NCI-H69 (cell line): Measurements from ENCODE around the gene SCYGR8.
"Not testable (repeated sequence)": the region's sequence is repeated elsewhere in the genome, so short reads cannot be mapped to it uniquely, and the experiment has no call there.

ENCODE experiments used
- DNase-seq: peaks from one replicate; lab custom pipeline; 2025; lab: John Stamatoyannopoulos, UW

The SCYGR8 gene, protein sequence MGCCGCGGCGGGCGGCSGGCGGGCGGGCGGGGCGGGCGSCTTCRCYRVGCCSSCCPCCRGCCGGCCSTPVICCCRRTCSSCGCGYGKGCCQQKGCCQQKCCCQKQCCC

DNA sequence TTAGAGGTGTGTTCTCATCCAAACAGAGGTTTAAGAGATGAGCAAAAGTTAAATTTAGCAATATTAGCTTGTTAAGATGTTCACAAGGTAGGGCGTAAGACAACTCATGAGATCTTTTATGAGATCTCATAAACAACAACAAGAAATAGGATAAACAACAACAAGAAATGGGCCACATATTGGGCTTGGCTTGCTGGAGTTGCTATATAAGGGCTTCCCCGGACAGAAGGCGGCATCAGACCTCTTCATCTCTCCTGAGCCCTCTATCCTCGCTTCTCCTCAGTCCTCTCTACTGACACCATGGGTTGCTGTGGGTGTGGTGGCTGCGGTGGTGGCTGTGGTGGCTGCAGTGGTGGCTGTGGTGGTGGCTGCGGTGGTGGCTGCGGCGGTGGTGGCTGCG is at the start of gene SCYGR8:
Gene SCYGR8, plus strand, starts transcription at position 301 of the 400 bp plus-strand sequence. Its CDS starts 0 bp downstream, at position 301.
- no peak for DNase-seq

DNA sequence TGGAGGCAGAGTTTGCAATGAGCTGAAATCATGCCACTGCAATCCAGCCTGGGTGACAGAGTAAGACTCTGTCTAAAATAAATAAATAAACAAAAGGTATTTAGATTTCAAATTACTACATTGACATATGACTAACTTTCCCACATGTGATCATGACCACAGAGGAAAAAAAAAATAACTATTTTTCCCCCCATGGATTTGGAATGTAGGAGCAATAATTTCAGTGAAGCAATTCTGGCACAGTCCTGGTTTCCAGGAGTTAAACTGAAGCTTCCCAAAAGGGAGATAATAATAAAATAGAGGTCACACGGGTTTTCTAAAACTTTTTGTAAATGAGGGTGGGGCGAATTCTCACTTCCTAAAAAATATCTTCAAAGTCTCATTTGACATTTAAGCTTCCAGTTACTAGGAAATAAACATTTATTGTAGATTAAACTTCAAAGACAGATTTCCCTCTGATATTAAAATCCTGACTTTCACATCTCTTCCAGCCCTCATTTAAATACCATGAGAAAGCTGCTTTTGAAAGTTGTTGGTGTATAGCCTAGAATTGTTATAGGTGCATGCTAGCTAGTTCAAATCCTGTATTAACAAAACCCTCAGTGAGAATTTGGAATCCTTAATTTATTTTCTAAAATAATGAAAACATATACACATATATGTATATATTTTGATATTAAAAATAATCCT is 48.6 kb upstream of the SCYGR8 start:
- DNase-seq = no peak

DNA sequence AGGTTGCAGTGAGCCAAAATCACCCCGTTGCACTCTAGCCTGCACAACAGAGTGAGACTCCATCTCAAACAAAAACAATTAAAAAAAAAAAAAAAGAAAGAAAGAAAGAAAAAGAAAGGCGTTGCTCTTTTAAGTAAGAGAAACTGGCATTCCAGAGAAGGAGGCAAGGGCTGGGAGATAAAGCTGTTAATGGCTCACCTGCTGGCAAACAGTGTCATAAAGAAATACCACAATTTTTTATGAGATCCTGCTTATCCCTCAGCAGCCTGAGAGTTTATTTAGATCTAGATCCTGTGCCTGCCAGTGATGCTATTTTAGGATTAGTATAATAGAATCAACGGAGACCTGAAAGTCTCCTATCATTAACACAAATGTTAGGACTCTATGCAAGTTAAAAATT is 44.1 kb upstream of the SCYGR8 start:
- DNase-seq = no peak

DNA sequence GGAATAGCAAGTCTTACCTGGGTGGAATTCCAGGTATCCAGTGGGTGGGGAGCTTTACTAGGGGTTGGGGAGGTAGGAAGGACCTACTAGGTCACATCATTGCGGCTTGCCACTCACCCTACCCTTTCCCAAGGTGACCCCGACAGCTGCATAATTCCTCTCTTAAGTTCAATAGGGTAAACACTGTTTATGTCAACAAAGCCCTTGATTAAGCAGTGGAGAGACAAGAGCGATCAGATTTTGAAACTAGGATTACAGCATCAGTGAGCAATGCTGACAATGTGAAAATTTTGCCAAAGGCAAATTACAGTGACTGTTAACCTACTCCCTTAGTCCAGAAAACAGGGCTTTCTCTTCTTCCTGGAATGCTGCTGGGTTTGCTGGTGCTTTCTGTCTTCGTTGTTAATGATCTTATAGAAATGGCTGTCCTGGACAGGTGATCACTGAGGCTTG is 42.4 kb upstream of the SCYGR8 start:
- no peak for DNase-seq

DNA sequence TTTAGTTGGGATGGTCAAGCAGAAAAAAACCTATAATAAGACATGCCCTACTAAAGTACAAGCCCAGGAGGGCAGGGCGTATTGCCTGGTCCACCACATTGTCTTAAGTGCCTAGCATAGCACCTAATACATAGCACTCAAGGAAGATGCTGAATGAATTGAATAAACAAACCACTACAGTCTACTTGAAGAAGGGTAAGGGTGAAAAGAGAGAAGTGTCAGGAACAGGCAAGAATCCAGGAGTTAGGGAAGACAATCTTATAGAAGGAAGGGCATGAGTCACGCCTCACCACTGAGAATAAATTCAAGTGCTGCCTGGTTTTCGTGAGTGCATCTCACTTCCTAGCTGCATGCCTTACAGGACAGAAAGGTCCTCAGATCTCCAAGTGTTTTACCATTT is 41.7 kb upstream of the SCYGR8 start:
- no peak for DNase-seq

DNA sequence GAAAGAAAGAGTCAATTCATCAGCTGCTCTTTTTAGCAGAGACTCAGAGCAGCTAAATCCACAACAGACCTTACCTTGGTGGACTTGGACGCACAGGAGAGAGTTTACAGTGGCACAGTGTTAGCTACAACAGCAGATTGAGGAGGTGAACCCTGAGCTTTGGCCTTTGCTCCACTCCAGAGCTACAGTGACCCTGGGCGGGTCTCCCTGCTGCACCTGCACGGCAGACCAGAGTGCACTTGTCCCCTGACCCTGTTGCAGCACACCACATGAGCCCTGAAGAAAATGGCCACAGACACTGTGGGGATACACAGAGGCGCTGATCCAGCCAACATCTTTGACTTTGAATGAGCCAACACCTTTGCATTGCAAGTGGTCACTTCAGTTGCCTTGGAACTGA is 38.8 kb upstream of the SCYGR8 start:
- DNase-seq = no peak

DNA sequence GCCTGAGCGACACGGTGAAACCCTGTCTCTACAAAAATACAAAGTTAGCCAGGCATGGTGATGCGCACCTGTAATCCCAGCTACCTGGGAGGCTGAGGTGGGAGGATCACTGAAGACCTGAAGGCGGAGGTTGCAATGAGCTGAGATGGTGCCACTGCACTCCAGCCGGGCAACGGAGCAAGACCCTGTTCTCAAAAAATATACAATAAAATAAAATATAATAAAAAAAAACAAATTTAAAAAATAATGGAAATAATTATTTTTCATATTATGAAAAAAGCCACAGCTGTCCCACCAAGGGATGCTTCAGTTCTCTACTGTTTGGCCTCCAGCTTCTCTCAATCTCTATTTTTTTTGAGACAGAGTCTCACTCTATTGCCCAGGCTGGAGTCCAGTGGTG is 38.3 kb upstream of the SCYGR8 start:
- no peak for DNase-seq

DNA sequence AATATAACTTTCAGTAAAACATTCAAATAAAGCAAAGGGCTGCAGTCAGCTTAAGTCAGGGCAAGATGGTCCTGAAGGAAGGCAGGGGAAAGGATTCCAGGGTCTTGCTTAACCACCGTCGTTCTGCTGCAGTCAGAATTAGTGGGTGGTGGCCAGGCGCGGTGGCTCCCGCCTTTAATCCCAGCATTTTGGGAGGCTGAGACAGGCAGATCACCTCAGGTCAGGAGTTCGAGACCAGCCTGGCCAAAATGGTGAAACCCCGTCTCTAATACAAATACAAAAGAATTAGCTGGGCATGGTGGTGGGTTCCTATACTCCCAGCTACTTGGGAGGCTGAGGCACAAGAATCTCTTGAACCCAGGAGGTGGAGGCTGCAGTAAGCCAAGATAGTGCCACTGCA is 34.7 kb upstream of the SCYGR8 start:
- DNase-seq = no peak

DNA sequence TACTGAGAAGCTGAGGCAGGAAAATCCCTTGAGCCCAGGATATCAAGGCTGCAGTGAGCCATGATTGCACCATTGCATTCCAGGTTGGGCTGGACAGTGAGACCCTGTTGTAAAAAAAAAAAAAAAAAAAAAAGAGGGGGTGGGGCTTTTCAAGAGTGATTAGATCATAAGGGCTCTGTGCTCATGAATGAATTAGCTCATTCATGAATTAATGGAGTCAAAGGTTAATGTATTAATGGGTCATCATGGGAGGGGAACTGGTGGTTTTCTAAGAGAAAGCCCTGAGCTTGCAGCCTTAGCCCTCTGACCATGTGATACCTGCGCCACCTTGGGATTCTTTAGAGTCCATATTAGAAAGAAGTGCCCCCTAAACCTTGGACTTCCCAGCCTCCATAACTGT is 32.4 kb upstream of the SCYGR8 start:
- DNase-seq = no peak

DNA sequence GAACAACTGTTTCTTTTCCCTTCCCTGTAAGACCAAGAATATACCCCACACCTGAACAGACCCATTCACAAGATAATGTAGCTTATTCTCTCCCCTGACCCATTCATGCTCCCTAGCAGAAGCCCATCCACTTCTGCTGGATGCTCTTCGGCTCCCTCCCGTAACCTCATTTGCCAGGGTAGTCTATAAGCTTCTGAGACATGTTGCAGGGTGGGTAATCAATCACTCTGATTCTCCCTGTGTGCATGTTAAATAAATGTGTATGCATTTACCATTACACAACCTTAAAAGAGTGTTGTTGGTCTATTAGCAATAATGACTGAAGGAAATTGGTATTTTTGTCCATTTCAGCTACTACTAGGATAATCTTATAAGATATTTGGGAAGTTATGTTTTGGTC is 29.2 kb upstream of the SCYGR8 start:
- no peak for DNase-seq

DNA sequence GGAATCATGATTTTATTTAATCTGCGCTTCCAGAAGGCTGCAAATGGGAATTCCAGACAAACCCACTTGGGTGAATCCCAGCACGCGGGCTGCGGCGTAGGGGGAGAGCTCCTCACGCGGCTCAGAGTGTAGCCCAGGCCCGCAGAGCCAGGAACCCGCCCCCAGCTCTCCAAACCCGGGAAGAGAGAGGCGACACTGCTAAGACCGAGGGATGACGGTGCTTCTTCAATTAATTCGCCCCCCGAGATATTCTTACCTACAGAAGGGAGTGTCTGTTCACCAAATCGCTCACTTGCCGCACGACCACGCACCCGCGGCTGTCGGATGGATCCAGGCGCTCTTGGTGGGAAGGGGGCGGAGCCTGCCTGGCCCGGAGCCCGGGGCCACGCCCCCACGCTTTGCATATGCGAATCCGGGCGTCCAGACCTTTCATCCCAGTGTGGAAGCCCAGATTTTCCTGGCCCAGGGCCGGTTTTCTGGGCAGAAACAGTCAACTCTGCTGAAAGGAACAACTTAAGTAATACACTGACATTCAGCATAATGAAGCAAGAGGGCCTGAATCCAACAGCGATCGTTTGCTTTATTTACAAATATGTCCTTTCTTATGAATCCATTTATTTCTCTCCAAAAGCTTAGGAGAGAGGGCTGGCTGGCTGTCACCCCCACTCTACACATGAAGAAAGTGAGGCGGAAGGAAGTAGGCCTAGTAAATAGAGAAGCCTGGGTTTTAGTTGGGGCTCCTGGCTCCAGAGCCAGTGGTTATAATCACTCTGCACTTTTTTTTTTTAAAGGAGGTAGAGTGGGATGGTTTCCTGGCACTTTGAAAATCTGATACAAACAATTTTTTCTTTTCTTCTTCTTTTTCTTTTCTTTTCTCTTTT is 27.8 kb upstream of the SCYGR8 start, which contains the start of gene SLC19A3:
Gene SLC19A3, minus strand, starts transcription at position 342 of the 881 bp plus-strand sequence. CDS start 15,710 bp downstream, outside the sequence.
- peak; percentile 30 for DNase-seq

DNA sequence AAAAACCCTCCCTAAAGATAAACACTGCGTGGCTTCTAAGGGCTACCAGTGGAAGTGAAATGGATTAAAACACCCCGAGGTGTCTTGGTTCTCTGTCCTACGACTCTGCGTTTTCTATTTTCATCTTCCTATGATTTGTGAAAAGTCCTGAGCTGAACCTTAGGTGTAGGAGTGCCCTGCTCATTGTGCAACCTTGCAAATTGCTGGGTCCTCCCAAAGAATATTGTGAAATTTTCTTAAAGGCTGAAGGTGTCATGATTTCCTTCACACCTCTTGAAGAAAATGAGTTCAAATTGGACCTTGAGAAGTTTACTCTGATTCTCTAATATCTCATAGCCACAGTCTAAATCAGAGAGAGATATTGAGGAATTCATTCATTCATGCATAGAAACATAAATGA is 26.1 kb upstream of the SCYGR8 start:
- no peak for DNase-seq

DNA sequence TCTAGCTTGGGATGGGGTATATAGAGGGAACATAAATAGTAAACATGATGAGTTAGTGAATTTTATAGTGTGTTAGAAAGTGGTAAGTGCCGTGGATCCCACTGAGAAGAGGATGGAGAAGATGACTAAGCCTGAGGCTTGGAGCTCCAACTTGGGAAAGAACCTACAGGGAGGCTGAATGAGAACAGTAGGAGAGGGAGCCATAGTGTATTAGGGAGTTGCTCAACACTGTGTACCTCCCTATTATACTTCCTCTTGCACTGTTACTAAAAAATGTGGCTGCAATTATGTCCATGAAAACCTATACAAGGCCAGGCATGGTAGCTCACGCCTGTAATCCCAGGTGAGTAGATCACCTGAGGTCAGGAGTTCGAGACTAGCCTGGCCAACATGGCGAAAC is 25.0 kb upstream of the SCYGR8 start:
- DNase-seq = no peak

DNA sequence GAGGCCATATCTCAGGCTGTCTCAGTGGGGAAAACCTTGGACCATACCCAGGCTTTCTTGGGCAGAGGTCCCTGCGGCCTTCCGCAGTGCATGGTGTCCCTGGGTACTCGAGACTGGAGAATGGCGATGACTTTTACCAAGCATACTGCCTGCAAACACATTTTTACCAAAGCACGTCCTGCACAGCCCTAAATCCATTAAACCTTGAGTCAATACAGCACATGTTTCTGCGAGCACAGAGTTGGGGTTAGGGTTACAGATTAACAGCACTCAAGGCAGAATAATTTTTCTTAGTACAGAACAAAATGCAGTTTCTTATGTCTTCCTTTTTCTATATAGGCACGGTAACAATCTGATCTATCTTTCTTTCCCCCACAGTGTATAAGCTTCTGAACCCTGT is 22.9 kb upstream of the SCYGR8 start:
- DNase-seq = not testable (repeated sequence)

DNA sequence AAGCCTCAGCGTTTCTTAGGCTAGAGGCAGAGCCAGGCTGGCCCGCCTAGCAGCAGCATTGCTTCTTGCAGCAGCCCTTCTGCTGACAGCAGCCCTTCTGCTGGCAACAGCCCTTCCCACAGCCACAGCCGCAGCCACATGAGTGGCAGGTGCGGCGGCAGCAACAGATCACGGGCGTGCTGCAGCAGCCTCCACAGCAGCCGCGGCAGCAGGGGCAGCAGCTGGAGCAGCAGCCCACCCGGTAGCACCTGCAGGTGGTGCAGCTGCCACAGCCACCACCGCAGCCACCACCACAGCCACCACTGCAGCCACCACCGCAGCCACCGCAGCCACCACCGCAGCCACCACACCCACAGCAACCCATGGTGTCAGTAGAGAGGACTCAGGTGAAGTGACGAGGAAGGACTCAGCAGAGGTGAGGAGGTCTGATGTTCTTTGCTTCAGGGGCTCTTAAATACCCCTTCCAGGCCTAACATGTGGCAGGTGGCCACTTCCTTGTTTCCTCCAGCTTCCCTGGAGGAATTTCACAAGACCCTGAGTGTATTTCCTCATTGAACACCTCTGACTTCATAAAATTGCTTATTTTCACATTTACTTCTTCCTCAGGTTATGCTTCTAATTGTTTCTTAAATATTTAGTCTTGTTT is 21.2 kb upstream of the SCYGR8 start, which contains the start of gene SCYGR6:
Gene SCYGR6, minus strand, starts transcription at position 364 of the 646 bp plus-strand sequence. Its CDS starts 0 bp downstream, at position 364.
- DNase-seq = peak; percentile 0

DNA sequence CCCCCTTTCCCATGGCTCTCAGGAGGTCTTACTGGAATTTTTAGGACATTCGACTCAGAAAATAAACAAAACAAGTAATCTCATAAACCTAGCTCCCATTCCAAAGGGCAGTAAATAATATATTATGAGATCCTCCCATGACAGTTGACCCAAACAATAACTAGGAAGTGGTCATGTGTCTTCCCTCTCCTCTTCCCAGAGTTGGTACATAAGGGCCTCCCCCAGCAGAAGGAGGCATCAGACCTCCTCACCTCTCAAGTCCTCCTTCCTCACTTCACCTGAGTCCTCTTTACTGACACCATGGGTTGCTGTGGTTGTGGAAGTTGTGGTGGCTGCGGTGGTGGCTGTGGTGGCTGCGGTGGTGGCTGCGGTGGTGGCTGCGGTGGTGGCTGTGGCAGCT is 17.7 kb upstream of the SCYGR8 start, which contains the start of gene SCYGR7:
Gene SCYGR7, plus strand, starts transcription at position 301 of the 400 bp plus-strand sequence. Its CDS starts 0 bp downstream, at position 301.
- DNase-seq = no peak

DNA sequence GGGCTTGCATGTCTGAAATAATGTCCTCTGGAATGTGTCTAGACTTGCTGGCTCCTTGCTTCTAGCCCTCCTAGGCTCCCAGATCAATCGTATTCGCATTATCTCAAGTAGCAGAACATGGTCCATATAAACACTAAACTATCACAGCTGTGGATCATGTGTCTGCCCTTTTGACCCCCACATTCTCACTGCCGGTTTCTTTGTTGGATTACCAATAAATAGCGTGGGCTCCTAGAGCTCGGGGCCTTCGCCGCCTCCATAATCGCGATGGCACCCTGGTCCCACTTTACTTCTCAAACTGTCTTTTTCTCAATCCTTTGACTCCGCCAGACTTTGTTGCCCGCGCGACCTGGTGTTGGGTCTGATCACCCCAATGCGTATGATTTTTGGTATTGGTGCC is 6.3 kb upstream of the SCYGR8 start:
- no peak for DNase-seq

DNA sequence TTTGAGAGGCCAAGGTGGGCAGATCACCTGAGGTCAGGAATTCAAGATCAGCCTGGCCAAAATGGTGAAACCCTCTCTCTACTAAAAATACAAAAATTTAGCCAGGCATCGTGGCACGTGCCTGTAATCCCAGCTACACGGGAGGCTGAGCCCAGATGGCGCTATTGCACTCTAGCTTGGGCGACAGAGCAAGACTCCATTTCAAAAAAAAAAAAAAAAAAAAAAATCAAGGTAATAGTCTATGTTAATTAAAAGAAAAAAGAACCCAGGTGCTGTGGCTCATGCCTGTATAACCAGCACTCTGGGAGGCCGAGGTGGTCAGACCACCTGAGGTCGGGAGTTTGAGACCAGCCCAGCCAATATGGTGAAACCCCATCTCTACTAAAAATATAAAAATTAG is 5.0 kb upstream of the SCYGR8 start:
- peak; percentile 11 for DNase-seq

DNA sequence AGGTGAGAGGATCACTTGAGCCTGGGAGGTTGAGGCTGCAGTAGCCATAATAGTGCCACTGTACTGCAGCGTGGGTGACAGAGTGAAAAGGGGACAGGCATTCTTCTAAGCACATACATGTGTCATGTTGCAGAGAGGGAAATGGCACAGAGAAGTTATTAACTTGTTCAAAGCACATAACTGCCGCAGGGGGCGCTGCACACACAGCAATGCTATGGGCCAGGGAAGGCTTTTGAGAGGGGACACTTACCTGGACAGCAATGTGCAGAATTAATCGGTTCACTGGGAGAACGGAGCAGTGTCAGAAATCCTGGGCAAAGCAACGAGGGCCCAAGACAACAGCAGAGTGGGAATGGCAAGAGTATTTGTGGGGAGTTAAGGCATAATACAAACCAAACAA is 2.4 kb downstream of the SCYGR8 start:
- DNase-seq = no peak

DNA sequence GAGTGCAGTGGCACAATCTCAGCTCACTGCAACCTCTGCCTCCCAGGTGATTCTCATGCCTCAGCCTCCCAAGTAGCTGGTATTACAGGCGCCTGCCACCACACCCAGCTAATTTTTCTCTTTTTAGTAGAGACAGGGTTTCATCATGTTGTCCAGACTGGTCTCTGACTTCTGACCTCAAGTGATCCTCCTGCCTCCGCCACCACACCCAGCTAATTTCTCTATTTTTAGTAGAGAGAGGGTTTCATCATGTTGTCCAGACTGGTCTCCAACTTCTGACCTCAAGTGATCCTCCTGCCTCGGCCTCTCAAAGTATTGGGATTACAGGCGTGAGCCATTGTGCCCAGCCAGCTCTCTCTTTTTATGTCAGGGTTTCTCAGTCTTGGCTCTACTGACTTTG is 10.6 kb downstream of the SCYGR8 start:
- not testable (repeated sequence) for DNase-seq

DNA sequence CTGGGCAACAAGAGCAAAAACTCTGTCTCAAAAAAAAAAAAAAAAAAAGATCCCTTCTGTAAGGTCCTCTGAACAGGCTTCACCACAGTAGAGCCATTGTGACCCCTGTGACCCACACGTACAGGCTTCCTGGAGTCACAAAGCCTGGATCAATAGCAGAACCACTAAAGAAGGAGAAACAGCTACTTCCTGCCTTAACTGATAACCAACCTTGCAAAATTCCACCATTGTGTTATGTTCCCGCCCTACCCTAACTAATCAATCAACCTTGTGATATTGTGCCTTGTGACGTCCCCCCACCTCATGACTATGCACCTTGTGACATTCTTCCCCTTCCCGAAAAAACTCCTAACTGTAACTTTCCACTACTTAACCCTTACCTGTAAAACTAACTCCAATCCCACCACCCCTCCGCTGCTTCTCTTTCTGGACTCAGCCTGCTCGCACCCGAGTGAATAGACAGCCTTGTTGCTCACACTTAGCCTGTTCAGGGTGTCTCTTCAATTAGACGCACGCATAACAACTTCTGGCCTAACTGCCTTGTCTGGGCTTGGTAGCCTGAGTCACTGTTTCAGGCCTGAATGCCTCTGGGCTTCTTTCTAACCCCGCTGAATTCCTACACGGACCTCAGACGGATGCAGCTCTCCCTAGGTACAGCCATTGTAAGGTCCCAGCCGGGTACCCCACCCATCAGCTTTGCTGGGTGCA is 13.9 kb downstream of the SCYGR8 start:
- no peak for DNase-seq
